Lower lobe of right lung (tissue), 2 donors: ENCODE data around the gene MIER3. TPM values are rescaled to one million over a fixed set of nuclear protein-coding genes. Genes with fewer than 3 reads are reported as not detected.

Source experiments
- ATAC-seq, 2 donors: fragments of 200-7000 bp; cut with Tn5 transposase; one replicate each; pipeline ENCODE4 v1.9.1; 2020 to 2022; ENCODE audit warnings: mild to moderate bottlenecking in 2 of 2, moderate library complexity in 2 of 2
- DNase-seq: peaks from one replicate; pipeline ENCODE4 v3.0.0-alpha.2; 2020
- H3K27ac ChIP-seq: fragments of 200-600 bp; one replicate; pipeline ENCODE4 v1.8.0; 2022
- H3K27me3 ChIP-seq: fragments of 200-600 bp; one replicate; pipeline ENCODE4 v1.8.0; 2022; ENCODE audit warnings: low read depth
- H3K36me3 ChIP-seq: fragments of 200-600 bp; one replicate; pipeline ENCODE4 v1.8.0; 2022; ENCODE audit warnings: mild to moderate bottlenecking
- H3K4me1 ChIP-seq: fragments of 200-600 bp; one replicate; pipeline ENCODE4 v1.8.0; 2022
- H3K4me3 ChIP-seq: fragments of 200-600 bp; one replicate; pipeline ENCODE4 v1.8.0; 2022; ENCODE audit warnings: mild to moderate bottlenecking
- H3K9me3 ChIP-seq: fragments of 200-600 bp; one replicate; pipeline ENCODE4 v1.8.0; 2022
- CTCF ChIP-seq: fragments of 200-600 bp; IDR thresholded peaks from one replicate; pipeline ENCODE4 v1.8.0; 2022; ENCODE audit warnings: antibody characterized with exemption, mild to moderate bottlenecking
- intact Hi-C: fragments of 100-400 bp; cut with DNase I; formaldehyde crosslinking; loops from one replicate; pipeline ENCODE4 v1.11.0; 2022
- total RNA-seq: library from RNA; stranded (reverse); fragmentation: NEBNext Ultra II Directional; extraction: Animal tissue kit (Norgen Biotek cat#: 25700); gene quantifications from one replicate; pipeline ENCODE4 v1.2.1, GENCODE V29; 2021
- donor health status: DM: no; HTN: yes; CAD: no; lungs with severe emphysema.

The MIER3 gene
- total RNA-seq, 1 donor from 2014 or later, result 20.1 TPM

DNA sequence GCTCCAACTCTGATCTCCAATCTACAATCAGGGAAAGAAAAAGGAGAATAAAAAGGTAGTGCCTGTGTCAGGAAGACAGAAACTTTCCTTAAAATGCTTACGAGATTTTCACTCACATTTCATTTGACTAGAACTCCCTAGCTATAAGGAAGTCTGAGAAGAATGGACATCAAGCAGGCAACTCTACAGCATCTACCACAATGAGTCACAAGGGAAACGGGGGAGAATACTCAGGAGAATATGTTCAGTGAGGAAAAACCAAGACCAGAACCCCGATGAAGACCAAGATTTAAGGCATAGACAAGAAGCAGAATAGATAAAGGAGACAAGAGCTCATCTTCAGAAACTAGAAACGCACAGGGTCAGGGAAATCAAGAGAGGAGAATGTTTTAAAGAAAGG is 51.5 kb downstream of the MIER3 start:
- Histone ChIP-seq H3K36me3 (peaks cover 2% of the 10 kb centered on the region), H3K27me3 (no peaks in the 10 kb centered on the region), H3K4me3 (no peak overlapping the region), H3K9me3 (no peaks in the 10 kb centered on the region), H3K27ac (no peak overlapping the region), H3K4me1 (no peaks in the 10 kb centered on the region)
- ATAC-seq (no peak), DNase-seq (no peak)
- intact Hi-C loops, result no loop called here
- TF ChIP-seq CTCF, result no peak

DNA sequence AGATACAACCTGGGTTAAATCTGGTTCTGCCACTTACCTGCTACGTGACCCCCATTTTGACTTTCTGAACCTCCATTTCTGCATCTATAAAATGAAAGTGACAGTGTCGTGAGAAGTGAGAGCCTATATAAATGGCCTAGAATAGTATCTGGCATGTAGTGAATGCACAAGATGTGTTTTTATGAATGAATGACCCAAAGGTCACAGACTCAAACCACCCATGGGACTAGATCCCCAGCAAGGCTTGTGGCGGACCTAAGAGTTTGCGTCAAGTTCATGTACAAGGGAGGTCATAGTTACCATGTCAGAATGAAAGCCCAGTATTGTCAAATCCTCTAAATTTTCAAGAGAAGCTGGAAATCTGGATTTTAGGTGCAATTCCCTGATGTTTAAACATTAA is 53.7 kb downstream of the MIER3 start:
- peaks cover 24% of the 10 kb centered on the region for H3K36me3 ChIP-seq
- DNase-seq, result no peak
- no peak for TF ChIP-seq CTCF
- no peak overlapping the region for H3K4me3 ChIP-seq
- H3K4me1 ChIP-seq, result no peaks in the 10 kb centered on the region
- no peak overlapping the region for H3K27ac ChIP-seq
- intact Hi-C loops, result no loop called here
- H3K9me3 ChIP-seq, result no peaks in the 10 kb centered on the region
- H3K27me3 ChIP-seq, result no peaks in the 10 kb centered on the region
- ATAC-seq, result no peak

- DNase-seq, result no peak
- ATAC-seq, result no peak
- Histone ChIP-seq H3K36me3 (peaks cover 28% of the 10 kb centered on the region), H3K4me1 (no peaks in the 10 kb centered on the region), H3K27ac (no peak overlapping the region), H3K4me3 (no peak overlapping the region), H3K27me3 (no peaks in the 10 kb centered on the region), H3K9me3 (no peaks in the 10 kb centered on the region)
- no peak for TF ChIP-seq CTCF
- intact Hi-C loops, result no loop called here
Measured at GRCh38 chr5:56896763-56897162, 55.2 kb downstream of the MIER3 start.

- no peak overlapping the region for H3K27ac ChIP-seq
- peaks cover 53% of the 10 kb centered on the region for H3K36me3 ChIP-seq
- no peaks in the 10 kb centered on the region for H3K4me1 ChIP-seq
- intact Hi-C loops, result no loop called here
- DNase-seq (no peak), ATAC-seq (no peak)
- no peaks in the 10 kb centered on the region for H3K27me3 ChIP-seq
- TF ChIP-seq CTCF, result no peak
- no peak overlapping the region for H3K4me3 ChIP-seq
- H3K9me3 ChIP-seq, result no peaks in the 10 kb centered on the region
Measured at GRCh38 chr5:56893251-56893951, 58.5 kb downstream of the MIER3 start.

DNA sequence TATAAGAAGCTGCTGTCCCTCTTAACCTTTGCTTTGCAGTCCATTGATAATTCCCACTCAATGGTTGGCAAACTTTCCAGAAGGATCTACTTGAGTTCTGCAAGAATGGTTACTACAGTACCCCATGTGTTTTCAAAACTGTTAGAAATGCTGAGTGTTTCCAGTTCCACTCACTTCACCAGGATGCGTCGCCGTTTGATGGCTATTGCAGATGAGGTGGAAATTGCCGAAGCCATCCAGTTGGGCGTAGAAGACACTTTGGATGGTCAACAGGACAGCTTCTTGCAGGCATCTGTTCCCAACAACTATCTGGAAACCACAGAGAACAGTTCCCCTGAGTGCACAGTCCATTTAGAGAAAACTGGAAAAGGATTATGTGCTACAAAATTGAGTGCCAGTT is 70.4 kb downstream of the MIER3 start:
- peaks cover 99% of the 10 kb centered on the region for H3K36me3 ChIP-seq
- H3K4me3 ChIP-seq, result no peak overlapping the region
- no peak for TF ChIP-seq CTCF
- no peaks in the 10 kb centered on the region for H3K4me1 ChIP-seq
- ATAC-seq, result no peak
- H3K27ac ChIP-seq, result no peak overlapping the region
- H3K27me3 ChIP-seq, result no peaks in the 10 kb centered on the region
- DNase-seq, result no peak
- intact Hi-C loops, result no loop called here
- no peaks in the 10 kb centered on the region for H3K9me3 ChIP-seq
